ENCODE data around the gene DYNLRB2. TPM values are rescaled to one million over a fixed set of nuclear protein-coding genes. Genes with fewer than 3 reads are reported as not detected.

The DYNLRB2 gene
- total and polyA plus RNA-seq, 9 of the 15 experiments (the other 6 are each of a cell fraction or from before 2014, with no cell fraction given) = not detected

DNA sequence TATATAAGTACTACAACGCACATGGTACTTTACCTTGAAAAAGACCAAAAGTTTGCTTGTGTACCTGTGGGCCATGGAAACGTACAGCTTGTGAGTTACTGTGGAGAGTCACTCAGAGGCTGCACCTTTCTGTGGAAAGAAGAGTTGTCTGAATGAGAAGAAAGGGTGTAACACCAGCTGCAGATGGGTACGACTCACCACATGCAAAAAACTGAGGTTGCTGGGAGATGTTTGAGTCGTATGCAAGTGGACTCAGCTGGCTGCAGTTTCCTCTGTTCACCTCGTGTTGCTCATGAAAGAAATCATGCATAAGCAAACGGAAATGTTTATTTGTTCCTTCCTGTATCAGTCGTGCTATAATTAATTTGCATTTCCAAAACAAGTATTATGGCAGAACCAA is 22.4 kb upstream of the DYNLRB2 start:
- peaks cover 0 to 2% of the 10 kb centered on the region in 2 experiments; a peak in 2 of 5 replicates for H3K27me3 ChIP-seq (ENCODE audit: control insufficient read depth in 2 of 2, insufficient read depth in 2 of 2, low read length in 2 of 2)
- no TSS peak for BruUV-seq (replicated peaks)
- no peaks in the 10 kb centered on the region for H3K9me1 ChIP-seq (ENCODE audit: control insufficient read depth, insufficient read depth, low read length)
- H3K4me3 ChIP-seq = no peak overlapping the region
- POLR2A ChIA-PET = interaction anchor here (1.6 kb wide), 1 partner anchor 13 kb away, joined by 3 read pairs; no protein-coding TSS in a partner anchor
- no peak overlapping the region for H2AFZ ChIP-seq (ENCODE audit: low read depth, low read length)
- FAIRE-seq = no peak
- H3K9me3 ChIP-seq (replicated peaks; ENCODE audit: control insufficient read depth, insufficient read depth, low read depth, low read length) = no peaks in the 10 kb centered on the region
- H3K27ac ChIP-seq (ENCODE audit: extremely low read depth, low read depth, low read length) = no peak overlapping the region
- TF ChIP-seq ZBTB1 (CRISPR knock-in tag; IDR thresholded peaks at IDR 0.05; ENCODE audit: borderline replicate concordance, low read depth) = no peak
- WGBS (ENCODE audit: insufficient coverage, low coverage, missing lambda C conversion rate) = 0% methylated on average over 7 of the region's 7 CpGs
- no peak for DNase-seq (ENCODE audit: extremely low read depth in 1 of 4, low spot score in 3 of 4)
- H3K4me1 ChIP-seq (replicated peaks in 1 of 2; ENCODE audit: control insufficient read depth in 2 of 2, insufficient read depth in 2 of 2, low read length in 2 of 2) = no peaks in the 10 kb centered on the region
- no peak overlapping the region for H3K4me2 ChIP-seq (ENCODE audit: insufficient read depth, low read length)
- CTCF ChIA-PET (ENCODE audit: low intra/inter-chr PET ratio) = no interaction called here
- H3K9ac ChIP-seq (ENCODE audit: insufficient read depth in 1 of 2, low read depth in 2 of 2, low read length in 2 of 2) = no peak overlapping the region
- ATAC-seq = no peak
- H3K79me2 ChIP-seq (ENCODE audit: control insufficient read depth, insufficient read depth, low read length) = no peaks in the 10 kb centered on the region
- intact Hi-C loops (cut with micrococcal nuclease) = no loop called here
- no peaks in the 10 kb centered on the region for H3K36me3 ChIP-seq (ENCODE audit: control insufficient read depth, insufficient read depth, low read length)
- in situ Hi-C loops (cut with MboI) = no loop called here
- no peaks in the 10 kb centered on the region for H4K20me1 ChIP-seq (replicated peaks; ENCODE audit: control insufficient read depth, insufficient read depth, low read length)

DNA sequence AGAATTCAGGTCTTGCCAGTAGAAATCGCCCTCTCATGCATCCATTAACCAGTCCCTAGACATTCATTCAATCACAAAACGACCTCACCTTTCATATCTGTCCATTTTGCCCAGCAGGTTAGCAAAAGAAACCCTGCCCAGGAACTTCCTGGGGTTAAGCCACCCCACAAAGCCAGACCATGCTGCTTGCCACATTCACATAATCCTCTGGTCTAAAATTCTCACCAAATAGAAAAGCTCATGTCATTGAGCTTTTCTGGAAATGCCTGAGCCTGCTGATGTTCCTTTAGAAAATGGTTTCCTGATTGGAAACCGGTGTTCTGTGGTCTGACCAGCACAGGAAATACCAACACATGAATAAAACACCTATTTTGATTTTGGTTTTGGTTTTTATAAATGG is 21.6 kb upstream of the DYNLRB2 start:
- POLR2A ChIA-PET = no interaction called here

More for the DNA sequence above, 21.6 kb upstream of the DYNLRB2 start:
- Histone ChIP-seq H3K79me2 (ENCODE audit: control insufficient read depth, insufficient read depth, low read length) (no peaks in the 10 kb centered on the region), H3K4me3 (no peak overlapping the region), H3K36me3 (ENCODE audit: control insufficient read depth, insufficient read depth, low read length) (no peaks in the 10 kb centered on the region), H4K20me1 (replicated peaks; ENCODE audit: control insufficient read depth, insufficient read depth, low read length) (no peaks in the 10 kb centered on the region), H3K4me2 (ENCODE audit: insufficient read depth, low read length) (no peak overlapping the region), H3K9ac (ENCODE audit: insufficient read depth in 1 of 2, low read depth in 2 of 2, low read length in 2 of 2) (no peak overlapping the region), H3K4me1 (replicated peaks in 1 of 2; ENCODE audit: control insufficient read depth in 2 of 2, insufficient read depth in 2 of 2, low read length in 2 of 2) (no peaks in the 10 kb centered on the region), H3K27me3 (ENCODE audit: control insufficient read depth in 2 of 2, insufficient read depth in 2 of 2, low read length in 2 of 2) (peaks cover 0 to 2% of the 10 kb centered on the region in 2 experiments; a peak in 2 of 5 replicates), H3K9me3 (replicated peaks; ENCODE audit: control insufficient read depth, insufficient read depth, low read depth, low read length) (no peaks in the 10 kb centered on the region), H2AFZ (ENCODE audit: low read depth, low read length) (no peak overlapping the region), H3K9me1 (ENCODE audit: control insufficient read depth, insufficient read depth, low read length) (no peaks in the 10 kb centered on the region), H3K27ac (ENCODE audit: extremely low read depth, low read depth, low read length) (no peak overlapping the region)
- intact Hi-C loops (cut with micrococcal nuclease) (no loop called here), in situ Hi-C loops (cut with MboI) (no loop called here)
- ATAC-seq = no peak
- WGBS (ENCODE audit: insufficient coverage, low coverage, missing lambda C conversion rate) = 0% methylated on average over 3 of the region's 3 CpGs
- no peak for DNase-seq (ENCODE audit: extremely low read depth in 1 of 4, low spot score in 3 of 4)
- FAIRE-seq = no peak
- BruUV-seq (replicated peaks) = no TSS peak
- CTCF ChIA-PET (ENCODE audit: low intra/inter-chr PET ratio) = no interaction called here
- no peak for TF ChIP-seq ZNF124 (CRISPR knock-in tag; IDR thresholded peaks at IDR 0.05)
